Bronchial epithelial cell (primary cell): ENCODE measurements around the gene PLOD3. TPM values are rescaled to one million over a fixed set of nuclear protein-coding genes. Genes with fewer than 3 reads are reported as not detected.
A peak's percentile ranks its signal among the peaks of the same experiment; 100 is the strongest.

Source experiments
- DNase-seq: peaks from one replicate; pipeline ENCODE4 v3.0.0-alpha.2; 2010; ENCODE audit warnings: low read depth
- FAIRE-seq: peaks from 2 replicates; lab custom pipeline; 2011; peaks lifted over from hg19 to GRCh38; lab: Jason Lieb, UNC
- H3K27me3 ChIP-seq: 2 replicates; pipeline ENCODE4 v1.5.1; 2011; ENCODE audit warnings: low read length; ENCODE audit not compliant: control insufficient read depth, insufficient read depth
- H3K36me3 ChIP-seq: 2 replicates; pipeline ENCODE4 v1.5.1; 2011; ENCODE audit warnings: low read length; ENCODE audit not compliant: control insufficient read depth, insufficient read depth
- H3K4me3 ChIP-seq: 2 replicates; pipeline ENCODE4 v1.5.1; 2011; ENCODE audit warnings: mild to moderate bottlenecking, low read depth, low read length, control low read depth
- total RNA-seq: library from RNA; depleted of rRNA; stranded (reverse); fragments of >200 nt; gene quantifications from 2 replicates; pipeline ENCODE4 v1.2.1, GENCODE V29; 2014
- TF ChIP-seq, protein P1 (sequence below): IDR thresholded peaks from 2 replicates; pipeline ENCODE4 v1.5.1; 2011; ENCODE audit warnings: mild to moderate bottlenecking, moderate library complexity, low read length, control low read depth, inconsistent platforms; ENCODE audit not compliant: insufficient read depth, severe bottlenecking

The PLOD3 gene
- total RNA-seq, 1 donor from 2014 or later = 27.9 TPM

DNA sequence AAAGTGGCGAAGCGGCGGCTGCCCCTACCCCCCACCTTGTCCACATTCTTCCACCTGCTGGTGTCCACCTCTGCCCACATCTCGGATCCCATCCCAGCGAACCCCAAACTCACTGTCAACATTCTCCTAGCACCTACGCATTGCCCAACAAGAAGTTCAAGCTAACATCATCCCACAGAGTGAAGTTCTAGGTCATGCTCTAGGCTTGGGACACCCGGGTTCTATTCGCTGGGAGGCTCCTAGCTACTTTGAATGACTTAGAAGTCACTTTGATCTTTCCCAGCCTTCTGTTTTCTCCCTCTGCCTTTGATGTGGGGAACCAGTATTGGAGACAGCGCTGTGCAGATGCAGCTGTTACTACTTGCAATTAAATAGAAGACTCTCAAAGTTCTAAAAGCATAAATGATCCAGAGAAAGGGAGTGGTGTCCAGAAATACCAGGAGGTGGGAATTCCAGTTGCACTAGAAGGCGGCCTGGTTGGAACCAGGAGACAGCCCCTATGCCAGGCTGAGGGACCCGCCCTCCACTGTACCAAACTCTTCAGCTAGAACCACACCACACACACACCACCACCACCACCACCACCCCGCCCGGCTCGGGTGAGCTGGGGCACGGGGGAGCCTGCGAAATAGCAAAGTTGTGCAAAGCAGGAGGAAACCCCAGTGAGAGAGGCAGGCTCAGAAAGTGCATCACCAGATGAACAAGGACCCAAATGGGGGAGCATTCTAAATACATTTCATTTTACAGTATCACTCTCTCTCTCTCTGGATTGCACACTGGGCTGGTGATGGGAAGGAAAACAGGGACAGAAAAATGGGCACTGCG is 46.6 kb downstream of the PLOD3 start:
- Histone ChIP-seq H3K4me3 (no peak overlapping the region), H3K36me3 (no peaks in the 10 kb centered on the region), H3K27me3 (peaks cover 63% of the 10 kb centered on the region)
- TF ChIP-seq, protein P1, sequence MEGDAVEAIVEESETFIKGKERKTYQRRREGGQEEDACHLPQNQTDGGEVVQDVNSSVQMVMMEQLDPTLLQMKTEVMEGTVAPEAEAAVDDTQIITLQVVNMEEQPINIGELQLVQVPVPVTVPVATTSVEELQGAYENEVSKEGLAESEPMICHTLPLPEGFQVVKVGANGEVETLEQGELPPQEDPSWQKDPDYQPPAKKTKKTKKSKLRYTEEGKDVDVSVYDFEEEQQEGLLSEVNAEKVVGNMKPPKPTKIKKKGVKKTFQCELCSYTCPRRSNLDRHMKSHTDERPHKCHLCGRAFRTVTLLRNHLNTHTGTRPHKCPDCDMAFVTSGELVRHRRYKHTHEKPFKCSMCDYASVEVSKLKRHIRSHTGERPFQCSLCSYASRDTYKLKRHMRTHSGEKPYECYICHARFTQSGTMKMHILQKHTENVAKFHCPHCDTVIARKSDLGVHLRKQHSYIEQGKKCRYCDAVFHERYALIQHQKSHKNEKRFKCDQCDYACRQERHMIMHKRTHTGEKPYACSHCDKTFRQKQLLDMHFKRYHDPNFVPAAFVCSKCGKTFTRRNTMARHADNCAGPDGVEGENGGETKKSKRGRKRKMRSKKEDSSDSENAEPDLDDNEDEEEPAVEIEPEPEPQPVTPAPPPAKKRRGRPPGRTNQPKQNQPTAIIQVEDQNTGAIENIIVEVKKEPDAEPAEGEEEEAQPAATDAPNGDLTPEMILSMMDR = no peak
- DNase-seq (no peak), FAIRE-seq (no peak)

DNA sequence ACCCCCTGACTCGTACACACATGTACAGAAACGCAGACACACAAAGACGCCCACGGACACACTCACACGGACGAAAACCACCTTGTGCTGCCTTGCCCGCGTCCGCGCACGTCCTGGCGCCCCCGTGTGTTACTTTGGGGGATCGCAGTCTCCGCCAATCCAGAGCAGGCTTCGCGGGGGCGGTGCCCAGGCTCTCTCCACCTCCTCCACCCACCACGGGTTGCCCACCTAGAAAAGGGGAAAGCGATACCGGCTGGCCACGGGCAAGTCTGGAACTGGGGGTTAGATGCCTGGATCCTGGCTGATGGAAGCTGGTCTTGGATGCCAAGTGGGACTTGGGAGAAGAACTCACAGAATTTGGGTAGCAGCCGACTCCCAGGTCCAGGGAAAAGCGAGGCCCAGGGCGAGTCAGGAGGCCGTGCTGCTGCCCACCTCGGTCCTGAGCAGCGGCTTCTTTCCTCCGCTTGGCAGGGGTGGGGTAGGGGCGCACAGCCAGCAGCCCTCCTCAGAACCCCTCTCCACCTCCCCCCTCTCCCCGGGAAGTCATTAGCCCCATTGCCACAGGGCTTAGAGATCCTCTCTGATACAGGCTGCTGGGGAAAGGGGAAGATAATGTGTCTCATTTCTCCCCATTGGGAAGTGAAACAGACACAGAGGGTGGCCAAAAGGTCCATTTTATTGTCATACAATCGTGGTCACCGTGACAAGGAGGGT is 47.4 kb downstream of the PLOD3 start:
- TF ChIP-seq, protein P1 = peak; percentile 97
- FAIRE-seq (no peak), DNase-seq (peak; percentile 41)
- Histone ChIP-seq H3K4me3 (no peak overlapping the region), H3K27me3 (peaks cover 56% of the 10 kb centered on the region), H3K36me3 (no peaks in the 10 kb centered on the region)

DNA sequence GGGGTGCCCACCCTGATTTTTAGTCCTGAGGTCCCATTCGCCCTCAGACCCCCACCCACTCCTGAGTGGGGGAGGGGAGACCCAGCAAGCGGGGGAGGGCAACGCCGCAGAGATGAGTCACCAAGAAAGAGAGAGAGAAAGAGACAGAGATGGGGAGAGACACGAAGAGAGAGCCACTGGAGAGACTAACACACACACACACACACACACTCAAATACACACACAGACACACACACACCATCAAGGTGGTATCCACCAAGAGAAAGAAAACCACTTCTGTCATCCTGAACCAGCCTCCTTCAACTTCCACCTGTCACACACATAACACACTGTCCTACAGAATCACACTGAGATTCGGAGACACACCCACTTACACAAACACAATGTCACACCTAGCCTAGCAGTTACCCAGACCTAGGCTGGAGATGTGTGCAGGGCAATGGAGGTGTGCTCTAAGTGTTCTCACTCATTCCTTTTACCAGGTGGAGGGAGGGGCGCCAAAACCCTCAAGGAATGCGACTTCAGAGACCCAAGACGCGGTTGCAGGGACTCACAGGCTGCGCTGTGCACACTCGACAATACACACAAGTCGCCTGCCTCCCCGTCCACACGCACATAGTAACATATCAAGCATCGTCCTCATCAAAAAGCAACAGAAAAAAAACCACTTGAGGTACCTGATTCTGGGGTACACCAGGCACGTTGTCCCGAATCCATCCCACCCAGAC is 48.1 kb downstream of the PLOD3 start:
- TF ChIP-seq, protein P1 = no peak
- H3K27me3 ChIP-seq = peaks cover 50% of the 10 kb centered on the region
- no peaks in the 10 kb centered on the region for H3K36me3 ChIP-seq
- DNase-seq (no peak), FAIRE-seq (no peak)
- no peak overlapping the region for H3K4me3 ChIP-seq

DNA sequence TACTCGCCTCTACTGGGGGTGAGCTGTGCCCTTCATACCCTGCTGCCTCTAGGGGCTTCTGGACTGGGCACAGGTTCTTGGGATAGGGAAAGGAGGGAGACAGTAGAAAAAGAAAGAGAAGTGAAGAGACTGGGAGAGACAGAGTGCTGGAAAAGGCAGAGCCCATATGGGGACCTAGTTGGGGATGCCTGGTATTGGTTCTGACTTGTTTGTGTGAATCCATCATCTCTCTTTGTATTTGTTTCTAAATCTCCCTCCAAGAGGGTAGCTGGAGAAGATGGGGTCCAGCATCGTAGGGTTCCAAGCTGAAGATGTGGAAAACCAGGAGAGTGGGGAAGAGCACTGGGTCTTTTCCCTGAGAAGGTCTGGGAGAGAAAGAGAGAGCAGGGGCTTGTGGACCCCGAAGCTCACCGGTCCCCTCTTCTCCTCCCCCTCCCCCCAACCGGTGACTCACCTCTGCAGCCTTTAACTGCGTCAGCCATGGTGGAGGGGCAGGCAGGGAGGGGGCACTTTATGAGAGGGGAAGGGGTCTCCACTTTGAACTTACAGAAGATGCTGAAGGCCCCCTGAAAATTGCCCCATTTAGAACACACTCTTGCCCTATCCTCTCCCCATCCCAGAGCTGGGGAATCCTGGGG is 48.9 kb downstream of the PLOD3 start:
- FAIRE-seq = no peak

DNA sequence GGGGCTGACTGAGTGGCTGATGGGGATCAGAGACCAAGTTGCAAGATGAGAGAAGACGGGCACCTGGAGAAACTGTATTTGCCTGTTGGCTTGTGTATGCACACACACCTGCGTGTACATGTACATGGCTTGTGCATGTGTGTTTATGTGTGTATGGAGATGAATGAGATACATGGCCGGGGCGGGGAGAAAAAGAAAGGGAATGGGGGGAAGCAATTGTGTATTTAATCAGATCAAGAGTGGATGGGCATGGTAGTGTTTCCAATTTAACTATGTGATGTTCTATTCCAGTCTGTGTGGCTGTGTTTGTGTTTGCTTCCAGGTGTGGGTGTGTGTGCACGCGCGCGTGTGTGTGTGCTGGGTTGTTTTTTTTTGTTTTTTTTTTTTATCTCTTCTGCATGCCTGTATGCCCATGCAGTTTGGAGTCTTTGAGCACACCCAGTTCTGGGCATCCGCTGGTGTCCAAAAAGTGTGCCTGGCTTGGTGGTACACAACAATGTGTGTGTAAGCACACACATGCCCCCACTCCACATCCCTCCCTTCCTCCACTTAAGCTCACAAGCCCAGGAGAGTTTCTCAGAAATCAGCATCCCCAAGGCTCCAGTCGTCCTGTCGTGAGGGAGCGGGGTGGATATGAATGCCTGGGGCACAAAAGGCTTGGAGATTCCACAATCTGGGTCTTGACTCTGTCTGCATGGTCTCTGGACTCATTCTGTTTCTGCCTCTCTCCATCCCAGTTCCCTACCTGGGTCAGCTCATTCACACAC is 49.6 kb downstream of the PLOD3 start:
- TF ChIP-seq, protein P1 = no peak
- peaks cover 43% of the 10 kb centered on the region for H3K27me3 ChIP-seq
- H3K4me3 ChIP-seq = no peak overlapping the region
- DNase-seq (no peak), FAIRE-seq (no peak)
- H3K36me3 ChIP-seq = no peaks in the 10 kb centered on the region

More for the DNA sequence above, 48.9 kb downstream of the PLOD3 start:
- no peak overlapping the region for H3K4me3 ChIP-seq
- TF ChIP-seq, protein P1 = no peak
- DNase-seq = no peak
- H3K27me3 ChIP-seq = peaks cover 48% of the 10 kb centered on the region
- H3K36me3 ChIP-seq = no peaks in the 10 kb centered on the region
